NOMO-1 treated with DMSO at 0.1 percent for 48 hours (cell line): ENCODE measurements around the gene CAPN15.

Experiments used
- DNase-seq: peaks from one replicate; lab custom pipeline; 2025; ENCODE audit not compliant: unreplicated experiment; lab: John Stamatoyannopoulos, UW

Gene CAPN15

DNA sequence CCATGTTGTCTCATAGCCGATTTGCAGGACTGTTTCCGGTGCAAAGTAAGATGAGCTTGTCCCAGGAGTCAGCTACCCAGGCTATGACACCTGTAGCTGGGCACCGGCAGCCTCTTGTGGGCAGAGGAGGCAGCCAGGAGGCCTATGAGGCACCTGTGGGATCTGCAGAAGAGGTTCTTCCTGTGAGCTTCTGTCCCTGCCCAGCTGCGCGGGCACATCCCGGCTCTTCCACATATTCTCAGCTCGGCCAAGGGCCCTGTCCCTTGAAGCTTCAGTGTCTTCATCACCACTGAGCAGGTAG lies 21.3 kb upstream of the CAPN15 start:
- no peak for DNase-seq

- peak; percentile 56 for DNase-seq
Observed at GRCh38 chr16:507527-507926, 20.0 kb upstream of the CAPN15 start.

- no peak for DNase-seq
Observed at GRCh38 chr16:507996-508395, 19.5 kb upstream of the CAPN15 start.

DNA sequence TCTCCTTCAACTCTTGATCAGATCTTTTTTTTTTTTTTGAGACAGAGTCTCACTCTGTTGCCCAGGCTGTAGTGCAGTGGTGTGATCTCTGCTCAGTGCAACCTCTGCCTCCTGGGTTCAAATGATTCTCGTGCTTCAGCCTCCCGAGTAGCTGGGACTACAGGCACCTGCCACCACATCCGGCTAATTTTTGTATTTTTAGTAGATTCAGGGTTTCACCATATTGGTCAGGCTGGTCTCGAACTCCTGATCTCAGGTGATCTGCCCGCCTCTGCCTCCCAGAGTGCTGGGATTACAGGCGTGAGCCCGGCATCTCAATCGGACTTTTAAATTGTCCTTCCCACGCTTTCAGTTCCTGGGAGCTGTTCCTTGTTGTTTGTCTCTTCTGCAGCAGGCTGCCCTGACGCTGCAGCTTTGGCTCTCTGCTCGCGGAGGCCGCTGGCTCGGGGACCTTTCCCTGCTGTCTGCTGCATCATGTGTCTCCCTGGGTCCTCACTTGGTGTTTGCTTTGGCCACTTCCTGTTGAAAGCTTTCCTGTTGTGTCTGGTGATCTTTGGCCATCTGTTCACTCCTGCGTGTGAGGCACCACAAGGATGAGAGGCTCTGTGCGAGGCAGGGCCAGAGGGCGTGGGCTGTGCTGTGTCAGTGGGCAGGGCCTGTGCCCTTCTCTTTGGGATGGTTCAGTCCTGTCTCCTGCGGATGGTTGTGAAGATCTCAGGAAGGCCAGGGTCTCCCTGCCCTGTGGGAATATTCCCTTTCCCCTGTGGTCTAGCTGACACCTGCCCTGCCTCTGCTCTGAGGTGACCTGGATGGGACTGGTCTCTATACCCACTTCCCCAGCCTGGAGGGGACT lies 18.4 kb upstream of the CAPN15 start:
- DNase-seq, result no peak

- no peak for DNase-seq
Observed at GRCh38 chr16:510066-510825, 17.3 kb upstream of the CAPN15 start.

DNA sequence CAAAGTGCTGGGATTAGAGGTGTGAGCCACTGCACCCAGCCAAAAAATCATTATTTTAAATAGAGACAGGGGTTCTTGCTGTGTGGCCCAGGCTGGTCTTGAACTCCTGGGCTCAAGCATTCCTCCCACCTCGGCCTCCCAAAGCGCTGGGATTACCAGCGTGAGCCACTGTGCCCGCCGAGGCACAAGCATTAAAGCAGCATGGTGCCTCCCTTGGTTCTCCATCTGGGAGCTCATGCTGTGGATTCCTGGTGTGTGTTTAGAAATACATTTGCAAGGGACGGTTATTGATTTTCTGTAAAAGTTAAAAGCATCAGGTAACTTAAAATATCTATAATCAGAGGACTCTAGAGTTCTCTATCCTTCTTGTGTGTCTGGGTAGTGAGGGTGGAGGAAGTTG lies 14.7 kb upstream of the CAPN15 start:
- DNase-seq, result no peak

- no peak for DNase-seq
Observed at GRCh38 chr16:513950-514349, 13.6 kb upstream of the CAPN15 start.

GRCh38 chr16:515175-515938 lies 12.2 kb upstream of the CAPN15 start:
- DNase-seq, result no peak

- DNase-seq, result no peak
Observed at GRCh38 chr16:515939-516226, 11.6 kb upstream of the CAPN15 start.

GRCh38 chr16:516301-516700 lies 11.2 kb upstream of the CAPN15 start:
- DNase-seq, result no peak

DNA sequence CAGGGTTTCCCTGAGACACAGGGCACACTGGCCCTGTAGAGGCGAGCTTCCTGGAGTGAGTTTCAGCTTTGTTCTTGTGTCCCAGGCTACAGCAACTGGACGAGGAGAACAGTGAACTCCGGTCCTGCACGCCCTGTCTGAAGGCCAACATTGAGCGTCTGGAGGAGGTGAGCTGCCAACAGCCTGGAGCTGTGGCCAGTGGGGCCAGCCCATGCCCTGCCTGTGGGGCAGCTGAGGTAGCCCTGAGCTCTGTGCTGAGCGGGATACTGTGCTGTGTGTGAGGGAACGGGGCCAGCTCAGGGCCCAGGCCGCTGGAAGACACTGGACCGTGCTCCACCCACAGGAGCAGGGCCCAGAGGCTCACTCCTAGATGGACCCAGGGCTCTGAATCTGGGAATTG lies 8.7 kb upstream of the CAPN15 start:
- no peak for DNase-seq

DNA sequence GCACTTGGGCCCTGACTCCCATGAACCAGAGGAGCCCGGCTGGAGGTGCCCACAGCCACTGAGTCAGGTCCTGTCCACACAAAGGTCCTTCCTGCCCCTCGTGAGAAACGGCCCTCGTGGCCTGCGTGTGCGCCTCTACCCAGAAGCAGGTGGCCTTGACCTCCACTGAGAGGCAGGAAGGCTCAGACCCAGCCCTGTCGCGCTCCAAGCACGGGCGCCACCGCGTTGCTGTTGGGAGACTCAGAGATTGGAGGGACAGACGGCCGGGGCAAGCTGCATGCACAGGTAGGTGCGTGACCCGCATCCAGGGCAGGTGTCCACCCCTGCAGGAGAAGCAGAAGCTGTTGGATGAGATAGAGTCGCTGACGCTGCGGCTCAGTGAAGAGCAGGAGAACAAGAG lies 8.1 kb upstream of the CAPN15 start:
- no peak for DNase-seq

- no peak for DNase-seq
Observed at GRCh38 chr16:519841-520687, 7.4 kb upstream of the CAPN15 start.

DNA sequence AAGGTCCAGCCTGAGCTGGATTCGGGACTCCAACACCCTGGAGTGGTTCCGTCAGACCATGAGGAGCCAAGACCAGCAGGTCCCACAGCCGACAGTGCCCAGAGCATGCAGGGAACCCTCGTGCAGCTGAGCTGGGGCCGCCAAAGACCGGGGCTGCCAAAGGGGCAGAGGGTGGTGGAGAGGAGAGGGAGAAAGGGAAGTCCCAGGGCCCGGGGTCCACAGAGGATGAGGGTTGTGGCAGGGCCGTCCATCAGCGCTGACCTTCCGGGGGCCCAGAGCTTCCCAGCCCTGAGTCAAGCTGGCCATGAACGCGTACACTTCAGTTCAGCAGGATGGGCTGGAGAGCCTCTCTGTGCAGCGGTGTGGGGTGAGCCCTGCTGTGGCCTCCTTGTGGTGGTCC lies 6.7 kb upstream of the CAPN15 start:
- no peak for DNase-seq

- DNase-seq, result no peak
Observed at GRCh38 chr16:521381-522210, 5.9 kb upstream of the CAPN15 start.

GRCh38 chr16:522320-523096 lies 5.0 kb upstream of the CAPN15 start:
- no peak for DNase-seq

- DNase-seq, result no peak
Observed at GRCh38 chr16:523097-523741, 4.3 kb upstream of the CAPN15 start.

GRCh38 chr16:524274-525040 lies 3.1 kb upstream of the CAPN15 start:
- no peak for DNase-seq
